ENCODE data around the gene CAMK2B.
"Not testable (repeated sequence)": the region's sequence is repeated elsewhere in the genome, so short reads cannot be mapped to it uniquely, and the experiment has no call there.

The CAMK2B gene

DNA sequence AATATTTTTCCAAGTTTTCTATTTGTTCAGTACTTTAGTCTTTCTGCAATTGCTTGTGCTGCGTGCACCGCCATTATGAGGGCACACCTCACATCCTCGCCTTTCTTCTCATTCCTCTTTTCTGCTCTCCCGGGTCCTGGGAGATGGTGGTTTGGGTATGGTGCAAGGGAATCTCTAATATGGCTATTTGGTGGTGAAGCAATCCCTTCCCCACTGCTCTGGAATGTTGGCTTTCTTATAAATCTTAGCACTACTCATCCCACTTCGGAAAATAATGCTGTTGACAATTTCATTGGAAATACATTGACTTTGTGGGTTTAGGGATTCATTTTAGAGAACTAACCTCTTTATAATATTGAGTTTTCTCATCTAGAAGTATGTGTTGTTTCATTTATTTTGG, 134.2 kb downstream of the CAMK2B start:
- DNase-seq: no peak

DNA sequence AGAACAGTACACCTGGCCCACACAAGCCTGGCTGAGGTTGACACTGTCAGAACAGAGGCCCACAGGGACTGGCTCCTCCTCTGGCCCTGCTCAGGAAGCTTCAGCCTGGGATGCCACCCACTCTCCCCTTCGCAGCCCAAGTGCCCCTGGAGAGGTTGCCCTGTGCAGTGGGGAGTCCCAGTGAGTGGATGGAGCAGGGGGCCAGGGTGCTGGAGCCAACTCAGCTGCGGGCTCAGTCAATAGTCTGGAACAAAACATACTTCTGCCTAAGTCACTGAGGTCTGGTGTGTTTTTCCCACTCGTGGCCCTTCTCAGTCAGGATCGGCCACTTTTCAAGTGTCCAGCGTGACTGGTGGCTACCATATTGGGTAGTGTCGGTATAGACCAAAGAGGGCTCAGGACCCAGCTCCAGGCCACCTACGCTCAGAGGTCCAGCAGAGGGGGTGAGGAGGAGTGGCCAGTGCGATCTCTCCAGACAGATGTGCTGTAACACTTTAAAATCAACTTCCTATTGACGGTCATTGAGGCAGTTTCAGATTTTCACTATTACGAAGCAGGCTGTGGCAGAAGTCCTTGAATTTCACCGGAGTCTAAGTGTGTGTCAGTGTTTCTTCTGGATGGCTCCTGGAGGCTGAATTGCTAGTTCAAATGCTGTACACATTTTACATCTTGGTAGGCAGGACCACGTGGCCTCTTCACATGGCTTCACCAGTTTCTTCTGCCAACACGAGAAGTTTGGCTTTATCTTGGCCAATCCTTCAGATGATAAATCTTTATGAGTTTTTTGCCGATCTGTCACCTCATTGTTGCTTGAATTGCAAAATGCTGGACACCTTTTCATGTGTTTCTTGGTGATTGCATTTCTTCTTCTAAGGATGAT, 135.2 kb downstream of the CAMK2B start:
- DNase-seq: no peak

DNA sequence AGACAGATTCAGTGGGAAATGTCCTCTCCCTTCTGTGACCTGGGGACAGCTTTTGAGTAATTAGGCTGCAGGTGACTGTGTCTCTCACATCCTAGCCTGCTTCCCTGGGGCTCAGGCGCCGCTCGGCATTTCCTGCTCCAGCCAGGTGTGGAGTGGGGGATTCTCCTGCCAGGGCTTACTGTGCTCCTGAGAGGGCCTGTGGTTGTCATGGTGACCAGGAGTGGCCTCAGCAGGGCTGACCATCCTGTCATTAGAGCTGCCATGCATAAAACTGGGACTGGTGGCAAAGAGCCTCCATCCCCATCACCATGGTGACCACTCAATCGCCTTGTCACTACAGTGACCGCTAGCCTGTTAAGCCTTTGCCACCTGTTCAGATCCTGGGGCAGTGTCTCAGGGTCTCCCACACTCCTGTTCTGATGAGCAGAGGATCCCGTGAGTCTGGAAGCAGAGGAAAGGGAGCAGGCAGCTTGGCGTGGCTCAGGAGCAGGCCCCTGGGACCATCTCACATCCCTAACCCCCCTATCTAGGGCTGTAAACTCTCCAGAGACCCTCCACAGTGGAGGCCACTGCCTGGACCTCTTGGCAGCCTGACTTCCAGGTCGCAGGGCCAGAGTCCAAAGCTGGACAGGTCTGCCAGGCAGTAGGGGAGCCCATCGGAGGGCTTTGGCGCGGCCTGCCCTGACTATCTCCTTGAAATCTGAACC, 136.0 kb downstream of the CAMK2B start, which contains the start of gene GCK:
GCK (minus strand) TSS at position 154 of the 707 bp plus-strand sequence. CDS start 486 bp downstream, outside the sequence.
- DNase-seq: peak; percentile 40

DNA sequence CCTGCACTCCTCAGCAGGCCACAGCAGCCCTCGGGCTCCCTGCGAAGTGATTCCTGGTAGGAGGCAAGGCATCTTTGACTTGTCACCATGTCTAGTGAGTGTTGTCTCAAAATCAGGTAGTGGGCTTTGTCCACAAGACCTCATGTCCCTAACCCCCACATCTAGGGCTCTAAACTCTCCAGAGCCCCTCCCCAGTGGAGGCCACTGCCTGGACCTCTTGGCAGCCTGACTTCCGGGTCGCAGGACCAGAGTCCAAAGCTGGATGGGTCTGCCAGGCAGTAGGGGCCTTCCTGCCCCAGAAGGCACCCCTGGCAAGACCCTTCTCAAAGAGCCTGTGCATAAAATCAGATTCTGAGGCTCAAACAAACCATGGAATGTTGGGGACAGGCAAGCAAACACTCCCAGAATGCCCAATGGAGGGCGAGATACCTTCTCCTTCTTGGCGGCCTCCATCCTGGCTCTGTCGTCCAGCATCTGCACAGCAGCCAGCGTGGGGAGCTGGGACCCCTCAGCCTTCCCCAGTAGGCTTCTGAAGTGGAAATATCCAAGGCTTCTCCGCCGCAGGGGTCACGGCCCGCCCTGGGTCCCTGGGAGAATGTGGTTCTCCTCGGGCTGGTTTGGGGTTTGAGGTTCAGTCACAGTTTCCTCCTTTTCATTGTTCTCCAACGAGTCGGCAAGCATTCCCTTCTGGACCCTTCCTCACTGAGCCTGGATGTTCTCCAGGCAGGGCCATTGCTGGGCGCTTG, 136.7 kb downstream of the CAMK2B start:
- DNase-seq: no peak

DNA sequence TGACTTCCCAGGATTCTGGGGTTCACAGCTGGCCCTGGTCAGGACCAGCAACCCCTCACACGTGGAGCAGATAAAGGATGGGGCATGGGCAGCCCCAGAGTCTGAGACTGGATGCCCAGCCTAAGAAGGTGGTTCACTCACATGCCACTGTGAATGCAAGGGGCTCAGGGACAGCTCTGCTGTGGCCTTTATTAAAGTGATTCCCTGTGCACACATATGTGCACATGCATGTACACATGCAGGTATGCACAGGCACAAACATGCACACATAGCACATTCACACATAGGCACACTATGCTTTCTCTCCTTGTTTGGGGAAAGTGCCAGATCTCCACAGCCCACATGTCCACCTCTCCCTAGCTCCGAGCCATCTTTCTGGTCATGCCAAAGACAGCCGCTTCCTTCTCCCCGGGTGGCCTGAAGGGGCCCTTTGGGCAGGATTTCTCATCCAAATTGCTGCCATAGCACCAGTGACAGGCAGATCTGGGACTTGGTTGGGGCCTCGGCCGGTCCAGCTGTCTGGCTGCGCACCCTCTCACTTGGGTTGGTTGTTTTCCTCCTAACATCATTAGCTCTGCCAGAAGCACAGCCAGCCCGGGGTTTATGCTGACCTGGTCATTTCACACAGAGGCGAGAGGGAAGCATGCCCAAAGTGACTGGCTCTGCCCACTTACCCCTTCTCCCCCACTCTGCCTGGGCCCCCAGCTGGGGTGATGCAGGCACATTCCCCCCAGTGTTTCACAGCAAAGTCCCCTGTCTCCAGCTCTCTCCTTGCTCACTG, 137.6 kb downstream of the CAMK2B start:
- DNase-seq: no peak

DNA sequence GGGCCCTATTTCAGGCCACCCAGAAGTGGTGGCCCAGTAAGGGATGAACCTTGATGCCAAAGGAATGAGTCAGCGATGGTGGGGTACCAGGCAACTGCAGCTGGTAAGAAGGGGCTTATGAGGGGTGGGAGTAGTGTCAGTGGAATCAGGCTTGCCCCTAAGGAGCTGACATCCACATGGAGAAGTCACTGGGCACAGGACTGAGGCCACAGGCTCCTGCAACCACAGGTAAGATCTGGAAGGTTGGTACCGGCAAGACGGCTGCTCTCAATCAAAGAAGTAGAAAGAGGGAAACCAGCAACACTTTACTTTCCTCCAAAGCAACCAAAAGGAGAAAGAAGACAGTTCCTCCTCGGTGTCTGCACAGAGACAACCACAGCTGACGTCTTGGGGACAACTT, 138.7 kb downstream of the CAMK2B start:
- no peak for DNase-seq

DNA sequence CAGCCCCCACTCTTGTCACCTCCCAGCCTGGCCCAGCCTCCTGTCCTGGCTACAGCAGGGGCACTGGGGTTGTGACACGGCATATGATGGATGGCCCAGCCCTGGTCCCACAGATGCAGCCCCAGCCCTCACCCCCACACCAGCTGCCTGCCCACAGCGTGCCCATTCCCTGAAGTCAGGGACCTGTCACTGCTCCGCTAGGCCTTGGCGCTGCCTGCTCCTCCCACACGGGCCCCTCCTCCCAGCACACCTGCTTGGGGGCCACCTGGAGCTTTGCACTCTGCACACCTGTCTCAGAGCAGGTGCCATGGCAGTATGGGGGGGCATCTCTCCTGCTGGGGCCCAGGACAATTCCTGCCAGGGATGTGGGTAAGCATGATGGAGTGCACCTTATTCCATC, 139.7 kb downstream of the CAMK2B start:
- DNase-seq: no peak

- no peak for DNase-seq
Measured at GRCh38 chr7:44184873-44185446, 140.4 kb downstream of the CAMK2B start.

DNA sequence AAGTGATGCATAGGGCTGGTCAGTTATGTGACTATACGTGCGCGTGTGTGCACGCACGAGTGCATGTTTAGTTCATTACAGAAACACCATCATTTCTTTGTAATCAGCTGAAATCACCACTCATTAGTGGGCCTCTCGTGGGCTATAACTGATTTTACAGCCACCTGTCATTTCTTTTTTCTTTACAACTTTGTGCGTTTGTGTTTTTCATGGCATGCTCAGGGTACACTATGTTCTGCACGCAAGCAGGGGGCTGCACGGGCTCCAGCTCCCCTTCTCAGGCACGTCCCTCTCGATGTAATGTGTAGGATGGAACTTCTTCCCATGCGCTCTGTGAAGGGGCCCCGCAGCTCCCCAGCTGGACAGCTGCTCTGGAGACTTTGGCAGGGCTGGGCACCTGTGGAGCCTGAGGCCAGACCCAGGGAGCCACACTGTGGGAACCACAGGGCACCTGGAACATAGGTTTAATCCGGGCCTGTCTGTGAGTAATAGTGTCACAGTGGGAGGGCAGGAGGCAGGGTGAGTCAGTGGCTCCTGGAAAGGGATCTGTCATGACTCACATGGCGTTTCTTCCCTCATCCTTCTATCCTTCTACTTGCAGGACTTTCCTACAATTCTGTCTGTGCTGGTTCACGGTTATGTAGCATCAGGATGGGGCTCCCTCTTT, 141.1 kb downstream of the CAMK2B start:
- no peak for DNase-seq

DNA sequence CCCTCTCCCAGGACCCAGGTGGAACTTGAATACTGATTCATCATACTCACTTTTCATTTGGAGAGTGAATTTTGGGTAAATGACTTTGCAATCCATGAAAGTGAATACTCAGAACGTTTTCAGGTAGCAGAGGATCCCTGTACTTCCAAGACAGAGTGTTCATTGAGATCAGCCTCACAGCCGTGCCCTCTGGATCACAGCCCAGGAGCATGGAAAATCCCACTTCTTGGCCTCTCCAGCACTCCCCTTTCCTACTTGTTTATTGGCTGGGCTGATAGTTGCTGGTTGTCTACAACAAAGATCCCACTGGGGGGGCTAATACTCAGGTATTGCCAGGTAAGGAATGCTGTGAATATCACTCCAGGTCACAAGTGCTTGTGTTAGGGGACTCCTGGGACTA, 142.0 kb downstream of the CAMK2B start:
- no peak for DNase-seq

- DNase-seq: no peak
Measured at GRCh38 chr7:44182827-44183226, 142.6 kb downstream of the CAMK2B start.

DNA sequence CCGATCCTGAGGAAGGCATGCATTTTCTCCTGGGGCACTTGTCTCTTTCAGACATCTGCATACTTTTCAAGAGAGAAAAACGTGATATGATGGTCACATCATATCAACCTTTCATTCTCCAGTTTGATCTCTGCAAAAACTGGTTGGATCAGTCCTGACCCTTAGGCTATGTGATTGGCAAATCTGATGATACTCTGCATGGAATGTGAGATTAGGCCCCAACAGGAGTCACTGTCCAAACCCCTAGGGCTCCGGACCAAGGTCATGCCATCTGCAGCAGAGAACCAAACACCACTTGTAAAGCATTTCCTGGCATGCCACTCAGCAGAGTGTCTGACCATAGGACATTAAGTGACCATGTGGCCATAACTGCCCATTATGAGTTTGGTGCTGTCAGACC, 144.8 kb downstream of the CAMK2B start:
- no peak for DNase-seq

DNA sequence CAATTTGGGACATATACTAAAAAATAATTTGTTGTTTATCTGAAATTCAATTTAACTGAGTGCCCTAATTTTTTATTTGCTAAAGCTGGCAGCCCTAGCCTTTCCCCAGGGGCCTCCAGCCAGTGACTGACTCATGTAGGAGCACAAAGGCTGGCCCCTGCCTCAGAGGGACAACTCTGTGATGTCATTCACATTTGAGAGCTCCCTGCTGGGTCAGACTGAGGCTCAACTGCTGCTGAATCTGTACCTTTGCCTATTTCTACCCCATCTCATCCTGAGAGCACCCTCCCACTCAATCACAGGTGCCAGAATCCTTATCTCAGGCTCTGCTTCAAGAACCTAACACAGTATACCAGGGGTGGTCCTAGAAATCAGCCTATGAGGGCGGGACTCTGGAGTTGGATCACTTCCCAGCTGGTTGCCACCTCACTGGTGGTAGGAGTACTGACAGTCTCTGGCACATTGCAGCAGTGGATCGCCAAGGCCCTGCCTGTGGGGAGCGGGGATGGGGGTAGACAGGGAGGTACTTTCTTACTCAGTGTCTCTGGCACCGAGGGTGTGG, 147.7 kb downstream of the CAMK2B start:
- DNase-seq: no peak

DNA sequence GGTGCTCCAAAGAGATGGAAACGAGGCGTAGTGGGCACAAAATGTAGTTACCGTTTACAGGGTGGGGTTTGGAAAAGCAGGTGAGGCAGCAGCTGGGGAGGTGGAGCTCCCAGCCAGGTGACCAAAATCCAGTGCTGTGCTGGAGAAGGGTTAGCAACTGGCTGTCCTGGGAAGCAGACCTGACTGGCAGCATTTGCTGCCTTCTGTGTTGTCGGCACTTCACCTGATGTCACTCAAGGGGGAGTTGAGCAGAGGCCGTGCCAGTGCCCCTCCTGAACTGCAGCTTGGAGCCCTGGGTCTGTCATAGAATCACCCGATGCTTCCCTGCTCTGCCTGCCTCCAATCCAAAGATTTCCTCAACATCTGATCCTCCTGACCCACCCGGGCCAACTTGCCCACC, 148.9 kb downstream of the CAMK2B start:
- DNase-seq: no peak

DNA sequence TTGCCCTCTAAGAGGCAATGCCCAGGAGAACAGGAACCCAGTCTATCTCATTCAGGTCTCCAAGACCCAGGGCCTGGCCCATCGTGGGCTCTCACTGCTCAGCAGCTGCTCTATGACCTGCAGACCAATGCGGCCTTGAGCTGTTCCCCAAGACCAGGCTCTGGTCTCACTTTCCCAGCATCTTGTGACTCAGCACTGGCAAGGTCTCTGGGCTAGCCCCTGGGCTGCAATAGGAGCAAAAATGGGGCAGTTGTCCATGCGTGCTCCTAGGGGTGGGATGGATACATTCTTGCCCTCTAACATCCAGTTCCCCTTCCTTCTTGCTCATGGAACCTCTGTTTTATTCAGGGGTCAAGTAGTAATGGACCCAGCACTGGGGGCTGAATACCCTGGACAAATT, 149.7 kb downstream of the CAMK2B start:
- DNase-seq: no peak

GRCh38 chr7:44174694-44174948, 150.8 kb downstream of the CAMK2B start:
- not testable (repeated sequence) for DNase-seq

GRCh38 chr7:44173911-44174693, 151.3 kb downstream of the CAMK2B start:
- DNase-seq: no peak

- no peak for DNase-seq
Measured at GRCh38 chr7:44172803-44173424, 152.5 kb downstream of the CAMK2B start.

GRCh38 chr7:44172352-44172751, 153.0 kb downstream of the CAMK2B start:
- DNase-seq: no peak

DNA sequence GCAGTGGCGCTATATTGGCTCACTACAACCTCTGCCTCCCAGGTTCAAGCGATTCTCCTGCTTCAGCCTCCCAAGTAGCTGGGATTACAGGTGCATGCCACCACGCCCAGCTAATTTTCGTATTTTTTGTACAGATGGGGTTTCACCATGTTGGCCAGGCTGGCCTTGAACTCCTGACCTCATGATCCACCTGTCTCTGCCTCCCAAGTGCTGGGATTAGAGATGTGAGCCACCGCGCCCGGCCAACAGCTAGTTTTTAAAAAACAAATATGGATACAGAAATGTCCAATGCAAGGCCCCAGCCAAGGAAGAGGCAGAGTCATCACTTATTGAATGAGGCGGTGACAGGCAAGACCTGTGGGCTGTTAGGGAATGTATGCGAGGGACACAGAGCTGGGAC, 153.5 kb downstream of the CAMK2B start:
- DNase-seq: not testable (repeated sequence)
